Measurements from ENCODE around the gene TEX51.

TEX51 gene

GRCh38 chr2:126877041-126877440 is 21.6 kb upstream of the TEX51 start:
- H3K4me3 ChIP-seq (ENCODE audit: low read depth, low read length): no peak overlapping the region
- no peak for TF ChIP-seq CTCF (IDR thresholded peaks at IDR 0.05; ENCODE audit: control insufficient read depth, extremely low read depth, insufficient read depth)
- DNase-seq (ENCODE audit: low read depth): no peak

- H3K4me3 ChIP-seq (ENCODE audit: low read depth, low read length): no peak overlapping the region
- no peak for DNase-seq (ENCODE audit: low read depth)
- TF ChIP-seq CTCF (IDR thresholded peaks at IDR 0.05; ENCODE audit: control insufficient read depth, extremely low read depth, insufficient read depth): no peak
These were observed 20.7 kb upstream of the TEX51 start for GRCh38 chr2:126877861-126878565.

GRCh38 chr2:126878601-126879000 is 20.1 kb upstream of the TEX51 start:
- DNase-seq (ENCODE audit: low read depth): no peak
- no peak overlapping the region for H3K4me3 ChIP-seq (ENCODE audit: low read depth, low read length)
- no peak for TF ChIP-seq CTCF (IDR thresholded peaks at IDR 0.05; ENCODE audit: control insufficient read depth, extremely low read depth, insufficient read depth)

- TF ChIP-seq CTCF (IDR thresholded peaks at IDR 0.05; ENCODE audit: control insufficient read depth, extremely low read depth, insufficient read depth): no peak
- H3K4me3 ChIP-seq (ENCODE audit: low read depth, low read length): no peak overlapping the region
- no peak for DNase-seq (ENCODE audit: low read depth)
These were observed 19.1 kb upstream of the TEX51 start for GRCh38 chr2:126879348-126880298.

GRCh38 chr2:126880324-126880723 is 18.4 kb upstream of the TEX51 start:
- TF ChIP-seq CTCF (IDR thresholded peaks at IDR 0.05; ENCODE audit: control insufficient read depth, extremely low read depth, insufficient read depth): no peak
- DNase-seq (ENCODE audit: low read depth): no peak
- H3K4me3 ChIP-seq (ENCODE audit: low read depth, low read length): no peak overlapping the region

GRCh38 chr2:126880817-126881216 is 17.9 kb upstream of the TEX51 start:
- no peak overlapping the region for H3K4me3 ChIP-seq (ENCODE audit: low read depth, low read length)
- no peak for TF ChIP-seq CTCF (IDR thresholded peaks at IDR 0.05; ENCODE audit: control insufficient read depth, extremely low read depth, insufficient read depth)
- no peak for DNase-seq (ENCODE audit: low read depth)

Measured in LNCaP clone FGC (cell line).